ENCODE results near the gene KRTAP5-3. TPM values are rescaled to one million over a fixed set of nuclear protein-coding genes. Genes with fewer than 3 reads are reported as not detected.
A peak's percentile ranks its signal among the peaks of the same experiment; 100 is the strongest.

KRTAP5-3 gene
- total RNA-seq, 1 experiment from 2014 or later = not detected

GRCh38 chr11:1623716-1624115 is 15.5 kb upstream of the KRTAP5-3 start:
- Histone ChIP-seq H4K8ac (replicated peaks; ENCODE audit: insufficient read length, low read depth, low read length) (no peak overlapping the region), H2BK20ac (ENCODE audit: low read depth, low read length, poor library complexity, severe bottlenecking) (no peak overlapping the region), H3K23ac (ENCODE audit: insufficient read length, low read depth, low read length) (no peak overlapping the region), H3K27ac (ENCODE audit: insufficient read length, low read depth, low read length) (no peak overlapping the region), H4K91ac (ENCODE audit: insufficient read length, low read depth, low read length) (no peak overlapping the region), H3T11ph (ENCODE audit: low read length) (no peak overlapping the region), H3K14ac (ENCODE audit: insufficient read depth, low read length) (no peak overlapping the region; the same call in 1 of the 2 replicates), H3K4me1 (ENCODE audit: insufficient read depth, low read length) (no peaks in the 10 kb centered on the region), H3K56ac (ENCODE audit: insufficient read length, low read depth, low read length) (no peak overlapping the region), H3K4me2 (ENCODE audit: insufficient read depth, insufficient read length, low read length) (no peak overlapping the region), H2AK5ac (ENCODE audit: insufficient read length, low read length) (no peak overlapping the region), H2BK15ac (ENCODE audit: low read depth, low read length) (no peak overlapping the region), H2BK12ac (ENCODE audit: insufficient read length, low read depth, low read length) (no peak overlapping the region), H3K23me2 (ENCODE audit: insufficient read length, low read depth, low read length, poor library complexity, severe bottlenecking) (no peaks in the 10 kb centered on the region), H2BK5ac (ENCODE audit: insufficient read length, low read length) (no peak overlapping the region), H4K5ac (ENCODE audit: insufficient read length, low read depth, low read length) (no peak overlapping the region), H3K4ac (ENCODE audit: low read depth, low read length) (no peak overlapping the region), H2BK120ac (ENCODE audit: low read depth, low read length, poor library complexity, severe bottlenecking) (no peak overlapping the region), H3K79me2 (ENCODE audit: insufficient read depth, low read length) (no peaks in the 10 kb centered on the region), H3K27me3 (ENCODE audit: insufficient read depth, low read length) (no peaks in the 10 kb centered on the region), H4K20me1 (ENCODE audit: control insufficient read depth, insufficient read depth, insufficient read length) (no peaks in the 10 kb centered on the region), H3K9ac (ENCODE audit: extremely low read depth, insufficient read length, low read length) (no peak overlapping the region), H2AFZ (ENCODE audit: low read length) (no peak overlapping the region), H3K79me1 (ENCODE audit: insufficient read depth, low read depth, low read length, poor library complexity, severe bottlenecking) (no peaks in the 10 kb centered on the region), H3K18ac (ENCODE audit: insufficient read length, low read depth, low read length) (no peak overlapping the region), H3K9me3 (ENCODE audit: control insufficient read depth, low read depth, low read length) (no peaks in the 10 kb centered on the region)
- peaks cover 55% of the 10 kb centered on the region for H3K27me3 Mint-ChIP-seq (ENCODE audit: low read depth)
- H3K36me3 Mint-ChIP-seq (ENCODE audit: insufficient read depth in 1 of 3, low read depth in 3 of 3) = no peaks in the 10 kb centered on the region
- H3K4me3 Mint-ChIP-seq = no peak overlapping the region
- H3K9me3 Mint-ChIP-seq = no peaks in the 10 kb centered on the region; a peak in 2 of 5 replicates
- no peak for DNase-seq
- no CpG with 5 or more reads among the region's 9 CpGs for WGBS (ENCODE audit: extremely low coverage, insufficient read length, low lambda C conversion rate)
- H3K4me1 Mint-ChIP-seq = peaks cover 0 to 5% of the 10 kb centered on the region in 2 experiments; a peak in 2 of 4 replicates
- peak overlapping the region in 1 of 3 experiments; percentile 65; a peak in 1 of 7 replicates for H3K27ac Mint-ChIP-seq
- TF ChIP-seq CTCF (conservative IDR thresholded peaks at IDR 0.05) = no peak
